ENCODE measurements around the gene DCAF17. TPM values are rescaled to one million over a fixed set of nuclear protein-coding genes. Genes with fewer than 3 reads are reported as not detected.

DCAF17 gene
- total and polyA plus RNA-seq, 2 donors (not counting 1 experiment from before 2014, with no cell fraction given): 8.8 to 29.4 TPM

- no peak overlapping the region for H3K27ac ChIP-seq (ENCODE audit: low read length in 2 of 2)
- H4K20me1 ChIP-seq (ENCODE audit: control insufficient read depth, insufficient read depth, low read length, poor library complexity, severe bottlenecking): no peaks in the 10 kb centered on the region
- ChIA-PET CTCF (no interaction called here), POLR2A (no interaction called here)
- peaks cover 4% of the 10 kb centered on the region for H3K27me3 Mint-ChIP-seq
- ATAC-seq (ENCODE audit: low read depth) (no peak), DNase-seq (no peak)
- no peaks in the 10 kb centered on the region for H3K79me2 ChIP-seq (ENCODE audit: control insufficient read depth, insufficient read depth, low read length)
- no peak overlapping the region for H3K27ac Mint-ChIP-seq
- intact Hi-C loops (cut with micrococcal nuclease): no loop called here
- H3K4me1 Mint-ChIP-seq: peaks cover 10% of the 10 kb centered on the region
- peaks cover 0 to 5% of the 10 kb centered on the region in 2 donors for H3K4me1 ChIP-seq (ENCODE audit: control insufficient read depth in 2 of 2, insufficient read depth in 2 of 2, low read length in 2 of 2)
- TF ChIP-seq EZH2 (IDR thresholded peaks at IDR 0.05; ENCODE audit: borderline replicate concordance, insufficient read depth, low read depth, low read length, poor library complexity, severe bottlenecking): no peak
- no peak for TF ChIP-seq CTCF (IDR thresholded peaks at IDR 0.05)
- no peak overlapping the region for H2AFZ ChIP-seq (ENCODE audit: insufficient read depth, low read depth, low read length, poor library complexity, severe bottlenecking)
- no peak overlapping the region for H3K4me3 ChIP-seq (ENCODE audit: control extremely low read depth in 1 of 5, extremely low read depth in 1 of 5, insufficient read depth in 1 of 5, low read depth in 2 of 5, low read length in 4 of 5)
- no peak overlapping the region for H3K4me3 Mint-ChIP-seq
- no peaks in the 10 kb centered on the region for H3K27me3 ChIP-seq (replicated peaks in 1 of 4; ENCODE audit: control extremely low read depth in 1 of 4, control insufficient read depth in 3 of 4, insufficient read depth in 4 of 4, low read length in 3 of 4)
- WGBS (ENCODE audit: insufficient coverage): 43% methylated on average over 2 of the region's 2 CpGs
- H3K9ac ChIP-seq (ENCODE audit: low read length): no peak overlapping the region
- H3K9me3 Mint-ChIP-seq (ENCODE audit: insufficient read depth): no peaks in the 10 kb centered on the region
- peaks cover 0 to 2% (median 0%) of the 10 kb centered on the region in 3 donors for H3K9me3 ChIP-seq (ENCODE audit: control extremely low read depth in 1 of 3, control insufficient read depth in 2 of 3, insufficient read depth in 1 of 3, low read length in 2 of 3)
- no peaks in the 10 kb centered on the region for H3K36me3 ChIP-seq (replicated peaks in 1 of 2; ENCODE audit: control extremely low read depth in 1 of 2, control insufficient read depth in 1 of 2, extremely low read depth in 1 of 2, insufficient read depth in 2 of 2, low read length in 1 of 2)
- no peak overlapping the region for H3K4me2 ChIP-seq (replicated peaks; ENCODE audit: low read depth, low read length, poor library complexity, severe bottlenecking)
These were observed 78.0 kb downstream of the DCAF17 start for GRCh38 chr2:171512014-171512413.

DNA sequence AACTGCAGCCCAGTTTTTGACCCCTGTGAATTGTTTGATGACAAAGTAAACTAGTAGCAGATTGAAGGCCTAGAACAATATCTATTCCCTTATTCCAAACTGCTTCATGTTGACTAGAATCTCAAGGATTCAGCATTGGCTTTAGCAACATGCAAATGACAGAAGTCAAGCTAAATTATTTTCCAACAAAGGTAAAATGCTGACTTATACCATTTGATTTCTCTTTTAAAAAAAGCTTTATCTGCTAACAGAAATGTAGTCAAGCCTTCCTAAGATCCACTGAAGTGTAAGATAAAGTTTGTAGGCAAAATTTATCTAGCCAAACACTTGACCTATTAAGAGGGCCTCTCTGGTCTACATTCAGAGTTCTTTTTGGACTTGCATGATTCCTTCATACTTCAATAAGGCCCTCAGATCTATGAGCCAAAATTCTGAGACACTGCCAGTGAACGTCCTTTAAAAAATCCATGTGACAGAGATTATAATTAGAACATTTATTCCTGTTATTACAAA lies 78.7 kb downstream of the DCAF17 start:
- ChIA-PET CTCF (no interaction called here), POLR2A (no interaction called here)
- H3K27ac ChIP-seq (ENCODE audit: low read length in 2 of 2): no peak overlapping the region
- no peaks in the 10 kb centered on the region for H4K20me1 ChIP-seq (ENCODE audit: control insufficient read depth, insufficient read depth, low read length, poor library complexity, severe bottlenecking)
- H3K79me2 ChIP-seq (ENCODE audit: control insufficient read depth, insufficient read depth, low read length): no peaks in the 10 kb centered on the region
- no peak overlapping the region for H3K27ac Mint-ChIP-seq
- TF ChIP-seq EZH2 (IDR thresholded peaks at IDR 0.05; ENCODE audit: borderline replicate concordance, insufficient read depth, low read depth, low read length, poor library complexity, severe bottlenecking): no peak
- TF ChIP-seq CTCF (IDR thresholded peaks at IDR 0.05): no peak
- H3K9ac ChIP-seq (ENCODE audit: low read length): no peak overlapping the region
- no peak overlapping the region for H3K4me3 Mint-ChIP-seq
- H3K4me2 ChIP-seq (replicated peaks; ENCODE audit: low read depth, low read length, poor library complexity, severe bottlenecking): no peak overlapping the region
- peaks cover 4% of the 10 kb centered on the region for H3K27me3 Mint-ChIP-seq
- H3K4me3 ChIP-seq (ENCODE audit: control extremely low read depth in 1 of 5, extremely low read depth in 1 of 5, insufficient read depth in 1 of 5, low read depth in 2 of 5, low read length in 4 of 5): no peak overlapping the region
- H2AFZ ChIP-seq (ENCODE audit: insufficient read depth, low read depth, low read length, poor library complexity, severe bottlenecking): no peak overlapping the region
- no peaks in the 10 kb centered on the region for H3K9me3 Mint-ChIP-seq (ENCODE audit: insufficient read depth)
- peaks cover 0 to 2% (median 0%) of the 10 kb centered on the region in 3 donors for H3K9me3 ChIP-seq (ENCODE audit: control extremely low read depth in 1 of 3, control insufficient read depth in 2 of 3, insufficient read depth in 1 of 3, low read length in 2 of 3)
- no peaks in the 10 kb centered on the region for H3K27me3 ChIP-seq (replicated peaks in 1 of 4; ENCODE audit: control extremely low read depth in 1 of 4, control insufficient read depth in 3 of 4, insufficient read depth in 4 of 4, low read length in 3 of 4)
- no peak for ATAC-seq (ENCODE audit: low read depth)
- DNase-seq: no peak
- no peaks in the 10 kb centered on the region for H3K36me3 ChIP-seq (replicated peaks in 1 of 2; ENCODE audit: control extremely low read depth in 1 of 2, control insufficient read depth in 1 of 2, extremely low read depth in 1 of 2, insufficient read depth in 2 of 2, low read length in 1 of 2)
- H3K4me1 Mint-ChIP-seq: peaks cover 10% of the 10 kb centered on the region
- intact Hi-C loops (cut with micrococcal nuclease): no loop called here
- H3K4me1 ChIP-seq (ENCODE audit: control insufficient read depth in 2 of 2, insufficient read depth in 2 of 2, low read length in 2 of 2): peaks cover 0 to 5% of the 10 kb centered on the region in 2 donors
- WGBS (ENCODE audit: insufficient coverage): no CpG with 5 or more reads among the region's 1 CpG
